Fibroblast of the aortic adventitia (primary cell): ENCODE results near the gene PI3. TPM values are rescaled to one million over a fixed set of nuclear protein-coding genes. Genes with fewer than 3 reads are reported as not detected.
A peak's percentile ranks its signal among the peaks of the same experiment; 100 is the strongest.

Source experiments
- DNase-seq: peaks from one replicate; pipeline ENCODE4 v3.0.0-alpha.2; 2010; ENCODE audit warnings: low read depth
- H3K4me3 ChIP-seq: 2 replicates; pipeline ENCODE4 v1.5.1; 2011; ENCODE audit warnings: low read depth, mild to moderate bottlenecking, control low read depth, low read length, moderate library complexity
- total RNA-seq: library from RNA; depleted of rRNA; stranded (reverse); fragments of >200 nt; gene quantifications from 2 replicates; pipeline ENCODE4 v1.2.3, GENCODE V29; 2012; ENCODE audit warnings: low replicate concordance
- TF ChIP-seq, protein P1 (sequence below): IDR thresholded peaks from 2 replicates; pipeline ENCODE4 v1.5.1; 2011; ENCODE audit warnings: mild to moderate bottlenecking, low read length, control low read depth, inconsistent platforms; ENCODE audit not compliant: insufficient read depth

The PI3 gene
- total RNA-seq, 1 donor, result not detected

DNA sequence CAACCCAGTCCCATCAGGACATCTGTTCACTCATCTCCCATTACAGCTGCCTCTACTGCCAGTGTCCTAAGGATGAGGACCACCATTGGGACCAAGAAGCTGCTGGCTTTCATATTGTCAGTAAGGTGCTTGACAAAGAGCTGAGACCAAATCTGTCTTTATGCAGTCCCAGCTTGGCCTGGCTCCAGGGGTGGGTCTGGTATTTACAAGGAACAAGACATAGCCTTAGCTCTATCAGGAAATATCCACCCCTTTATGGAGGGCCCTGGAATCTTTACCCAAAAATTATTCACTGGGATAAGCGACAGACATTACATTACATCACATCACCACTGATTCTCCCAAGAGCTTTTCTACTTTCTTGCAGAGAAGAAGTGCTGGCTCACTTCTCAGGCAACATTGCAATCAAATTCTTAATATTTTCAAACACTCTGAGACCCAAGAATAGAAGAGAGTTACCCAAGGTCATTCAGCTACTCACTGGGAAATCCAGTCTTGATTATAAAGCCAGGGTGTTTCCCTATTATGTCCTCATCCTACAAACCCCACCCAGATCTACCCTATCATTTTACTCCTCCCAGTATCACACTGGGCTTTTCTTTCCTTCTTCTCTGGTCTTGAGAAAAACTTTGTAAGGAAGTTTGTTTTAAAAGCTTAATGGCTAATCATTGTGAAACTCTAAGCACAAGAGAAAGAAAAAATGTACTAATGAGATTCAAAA is 11.5 kb upstream of the PI3 start:
- H3K4me3 ChIP-seq, result no peak overlapping the region
- TF ChIP-seq, protein P1, sequence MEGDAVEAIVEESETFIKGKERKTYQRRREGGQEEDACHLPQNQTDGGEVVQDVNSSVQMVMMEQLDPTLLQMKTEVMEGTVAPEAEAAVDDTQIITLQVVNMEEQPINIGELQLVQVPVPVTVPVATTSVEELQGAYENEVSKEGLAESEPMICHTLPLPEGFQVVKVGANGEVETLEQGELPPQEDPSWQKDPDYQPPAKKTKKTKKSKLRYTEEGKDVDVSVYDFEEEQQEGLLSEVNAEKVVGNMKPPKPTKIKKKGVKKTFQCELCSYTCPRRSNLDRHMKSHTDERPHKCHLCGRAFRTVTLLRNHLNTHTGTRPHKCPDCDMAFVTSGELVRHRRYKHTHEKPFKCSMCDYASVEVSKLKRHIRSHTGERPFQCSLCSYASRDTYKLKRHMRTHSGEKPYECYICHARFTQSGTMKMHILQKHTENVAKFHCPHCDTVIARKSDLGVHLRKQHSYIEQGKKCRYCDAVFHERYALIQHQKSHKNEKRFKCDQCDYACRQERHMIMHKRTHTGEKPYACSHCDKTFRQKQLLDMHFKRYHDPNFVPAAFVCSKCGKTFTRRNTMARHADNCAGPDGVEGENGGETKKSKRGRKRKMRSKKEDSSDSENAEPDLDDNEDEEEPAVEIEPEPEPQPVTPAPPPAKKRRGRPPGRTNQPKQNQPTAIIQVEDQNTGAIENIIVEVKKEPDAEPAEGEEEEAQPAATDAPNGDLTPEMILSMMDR, result no peak
- no peak for DNase-seq

- no peak for DNase-seq
- TF ChIP-seq, protein P1, result no peak
- no peak overlapping the region for H3K4me3 ChIP-seq
Measured at GRCh38 chr20:45164906-45165305, 9.8 kb upstream of the PI3 start.

DNA sequence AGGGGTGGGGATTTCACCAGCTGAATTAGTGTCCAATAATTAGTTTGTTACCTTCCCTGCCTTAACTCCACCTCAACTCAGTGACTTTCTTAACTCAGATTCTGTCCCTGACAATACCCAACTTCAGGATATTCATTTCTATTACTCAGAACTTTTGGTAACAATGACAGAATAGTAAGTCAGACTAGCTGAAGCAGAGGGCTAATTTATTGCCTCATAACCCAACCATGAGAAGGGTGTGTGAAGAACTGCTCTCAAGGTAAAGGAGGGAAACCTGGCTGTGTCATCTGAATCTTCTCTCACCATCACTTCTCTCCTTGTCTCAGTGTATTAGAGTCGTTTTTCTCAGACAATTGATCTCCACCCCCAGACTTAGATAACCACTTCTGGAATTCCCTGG is 1.2 kb upstream of the PI3 start:
- TF ChIP-seq, protein P1, result no peak
- no peak overlapping the region for H3K4me3 ChIP-seq
- no peak for DNase-seq

GRCh38 chr20:45176526-45177267 is 2.0 kb downstream of the PI3 start:
- no peak for DNase-seq
- no peak overlapping the region for H3K4me3 ChIP-seq
- TF ChIP-seq, protein P1, result no peak

DNA sequence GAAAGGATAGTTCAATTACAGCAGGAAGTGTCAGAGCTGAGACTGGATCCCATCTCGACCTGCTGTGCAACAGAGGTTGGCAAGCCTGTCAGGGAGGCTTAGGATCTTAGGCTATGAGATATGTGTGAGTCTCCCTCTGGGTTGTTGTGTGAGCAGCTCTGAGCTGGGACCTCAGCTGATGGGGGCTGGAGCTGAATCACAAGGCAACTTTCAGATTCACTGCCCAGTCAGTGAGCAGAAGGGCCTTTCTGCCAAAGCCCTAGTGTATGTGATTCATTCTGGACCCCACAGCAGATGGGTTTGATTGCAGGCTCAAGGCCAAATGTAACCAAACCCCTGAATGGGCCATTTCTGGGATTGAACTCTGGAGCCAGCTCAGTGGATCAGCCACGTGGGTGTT is 4.5 kb downstream of the PI3 start:
- TF ChIP-seq, protein P1, result no peak
- DNase-seq, result peak; percentile 6
- no peak overlapping the region for H3K4me3 ChIP-seq

DNA sequence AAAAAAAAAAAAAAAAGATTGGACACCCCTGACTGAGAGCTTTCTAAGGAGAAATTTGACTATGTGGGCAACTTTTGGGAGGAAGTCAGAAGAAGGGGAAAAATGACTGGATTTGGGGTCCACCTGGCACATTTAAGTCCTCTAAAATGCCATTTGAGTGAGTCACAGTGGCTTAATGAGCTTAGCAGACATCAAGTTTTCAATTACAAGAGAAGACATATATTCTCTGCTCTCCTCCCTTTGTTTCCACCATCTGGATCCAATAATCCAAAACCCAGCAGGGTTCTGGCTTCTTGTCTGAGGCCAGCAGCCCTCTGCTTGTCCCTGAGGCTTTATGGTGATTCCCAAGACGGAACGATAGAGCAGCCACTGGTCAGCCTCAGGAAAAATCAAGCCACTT is 6.9 kb downstream of the PI3 start:
- no peak overlapping the region for H3K4me3 ChIP-seq
- peak; percentile 3 for DNase-seq
- TF ChIP-seq, protein P1, result no peak
